Measurements from ENCODE around the gene PRRC1. TPM values are rescaled to one million over a fixed set of nuclear protein-coding genes. Genes with fewer than 3 reads are reported as not detected.

Gene PRRC1
- polyA plus RNA-seq, 1 donor from 2014 or later, result 30.7 TPM

- Mint-ChIP-seq H3K4me3 (no peak overlapping the region), H3K27ac (no peak overlapping the region), H3K27me3 (no peaks in the 10 kb centered on the region), H3K4me1 (peaks cover 0 to 4% (median 3%) of the 10 kb centered on the region in 3 donors), H3K9me3 (no peaks in the 10 kb centered on the region), H3K36me3 (no peaks in the 10 kb centered on the region)
Observed at GRCh38 chr5:127601601-127602000, 84.2 kb downstream of the PRRC1 start.

GRCh38 chr5:127602481-127602880, 85.0 kb downstream of the PRRC1 start:
- Mint-ChIP-seq H3K27me3 (no peaks in the 10 kb centered on the region), H3K36me3 (no peaks in the 10 kb centered on the region), H3K9me3 (no peaks in the 10 kb centered on the region), H3K4me3 (no peak overlapping the region), H3K4me1 (peaks cover 0 to 4% (median 3%) of the 10 kb centered on the region in 3 donors), H3K27ac (no peak overlapping the region)

GRCh38 chr5:127602896-127603844, 85.7 kb downstream of the PRRC1 start:
- no peaks in the 10 kb centered on the region for H3K9me3 Mint-ChIP-seq
- H3K36me3 Mint-ChIP-seq, result no peaks in the 10 kb centered on the region
- peaks cover 0 to 4% (median 3%) of the 10 kb centered on the region in 3 donors for H3K4me1 Mint-ChIP-seq
- H3K27ac Mint-ChIP-seq, result no peak overlapping the region
- H3K4me3 Mint-ChIP-seq, result no peak overlapping the region
- H3K27me3 Mint-ChIP-seq, result no peaks in the 10 kb centered on the region

Other genes with a start within 250 kb of the PRRC1 start
- not detected for gene MEGF10, start 226.8 kb upstream of the PRRC1 start, polyA plus RNA-seq
- gene CTXN3, start 131.4 kb downstream of the PRRC1 start, polyA plus RNA-seq, result not detected
- gene CCDC192, start 185.8 kb downstream of the PRRC1 start, polyA plus RNA-seq, result not detected